ENCODE data around the gene JUP. TPM values are rescaled to one million over a fixed set of nuclear protein-coding genes. Genes with fewer than 3 reads are reported as not detected.
A peak's percentile ranks its signal among the peaks of the same experiment; 100 is the strongest.

The JUP gene
- total and polyA plus RNA-seq, 2 of the 13 experiments (the other 11 are each of a cell fraction or from before 2014, with no cell fraction given), result 12.1 to 20.6 TPM

GRCh38 chr17:41792845-41793783, 6.6 kb upstream of the JUP start (continued):
- TF ChIP-seq PRDM10 (CRISPR knock-in tag; IDR thresholded peaks at IDR 0.05; ENCODE audit: low read depth) (0 out of 2 replicates have a peak, but pooled peaks have one; percentile 21), ZNF788 (CRISPR knock-in tag; IDR thresholded peaks at IDR 0.05; ENCODE audit: borderline replicate concordance) (0 out of 2 replicates have a peak, but pooled peaks have one; percentile 28), MEIS2 (CRISPR knock-in tag; IDR thresholded peaks at IDR 0.05) (0 out of 2 replicates have a peak, but pooled peaks have one; percentile 33), ZNF562 (CRISPR knock-in tag; IDR thresholded peaks at IDR 0.05; ENCODE audit: borderline replicate concordance) (no peak), BRD4 (CRISPR knock-in tag; IDR thresholded peaks at IDR 0.05) (no peak; the same call in 1 of the 2 replicates), ZBTB7B (CRISPR knock-in tag; IDR thresholded peaks at IDR 0.05) (0 out of 2 replicates have a peak, but pooled peaks have one; percentile 17), ZNF598 (CRISPR knock-in tag; IDR thresholded peaks at IDR 0.05; ENCODE audit: borderline replicate concordance) (peak; percentile 24; the same call in 1 of the 2 replicates), ZNF615 (CRISPR knock-in tag; IDR thresholded peaks at IDR 0.05; ENCODE audit: borderline replicate concordance) (0 out of 2 replicates have a peak, but pooled peaks have one; percentile 47), ZNF512B (CRISPR knock-in tag; IDR thresholded peaks at IDR 0.05; ENCODE audit: borderline replicate concordance) (peak; percentile 54; the same call in 1 of the 2 replicates), ZNF138 (CRISPR knock-in tag; IDR thresholded peaks at IDR 0.05; ENCODE audit: low read depth) (no peak), ZNF83 (CRISPR knock-in tag; IDR thresholded peaks at IDR 0.05; ENCODE audit: borderline replicate concordance) (0 out of 2 replicates have a peak, but pooled peaks have one; percentile 24), IRF9 (CRISPR knock-in tag; IDR thresholded peaks at IDR 0.05; ENCODE audit: borderline replicate concordance) (peak; percentile 39; the same call in 1 of the 2 replicates), ATF5 (CRISPR knock-in tag; IDR thresholded peaks at IDR 0.05; ENCODE audit: low read depth) (no peak), DBP (CRISPR knock-in tag; IDR thresholded peaks at IDR 0.05; ENCODE audit: not compliant biosample characterization) (no peak), FLYWCH1 (CRISPR knock-in tag; IDR thresholded peaks at IDR 0.05) (no peak), RARA (CRISPR knock-in tag; IDR thresholded peaks at IDR 0.05) (peak; percentile 32; the same call in 1 of the 2 replicates)
